ENCODE measurements around the gene PHACTR3.

The PHACTR3 gene

GRCh38 chr20:59808729-59809381 is 204.5 kb downstream of the PHACTR3 start:
- DNase-seq: no peak

DNA sequence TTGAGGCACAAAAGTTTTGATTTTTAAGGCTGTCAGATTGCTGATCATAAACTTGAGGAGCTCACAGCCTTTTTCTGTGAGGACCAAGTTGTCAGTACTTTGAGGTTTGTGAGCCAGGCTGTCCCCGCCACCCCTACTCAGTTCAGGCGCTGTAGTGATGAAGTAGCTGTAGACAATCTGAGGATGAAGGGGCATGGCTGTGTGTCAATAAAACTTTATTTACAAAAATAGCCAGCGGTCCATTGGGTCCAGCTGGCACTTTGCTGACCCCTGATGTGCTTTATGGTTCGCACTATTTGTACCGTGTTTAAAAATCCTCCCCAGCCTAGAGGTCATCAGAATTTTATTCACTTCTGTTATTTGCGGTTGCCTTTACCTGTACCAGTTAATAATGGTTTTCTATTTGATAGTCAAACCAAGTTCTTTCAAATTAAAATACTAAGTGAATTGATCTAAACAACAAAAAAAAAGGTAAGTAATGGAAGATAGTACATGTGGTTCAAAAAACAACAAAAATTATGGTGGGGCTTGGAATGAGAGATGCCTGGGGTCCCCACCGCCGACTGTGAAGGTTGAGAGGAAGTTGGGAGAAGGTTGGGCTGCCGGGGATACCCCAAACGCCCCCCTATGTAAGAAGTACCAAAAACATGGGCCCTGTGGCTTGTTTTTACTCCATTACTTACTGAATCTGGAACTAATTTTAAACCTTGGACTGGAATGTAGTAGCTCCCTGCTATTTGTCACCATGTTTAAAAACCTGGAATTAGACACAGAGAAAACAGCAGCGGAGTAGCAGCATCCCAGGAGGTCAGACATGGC is 205.5 kb downstream of the PHACTR3 start:
- no peak for DNase-seq

DNA sequence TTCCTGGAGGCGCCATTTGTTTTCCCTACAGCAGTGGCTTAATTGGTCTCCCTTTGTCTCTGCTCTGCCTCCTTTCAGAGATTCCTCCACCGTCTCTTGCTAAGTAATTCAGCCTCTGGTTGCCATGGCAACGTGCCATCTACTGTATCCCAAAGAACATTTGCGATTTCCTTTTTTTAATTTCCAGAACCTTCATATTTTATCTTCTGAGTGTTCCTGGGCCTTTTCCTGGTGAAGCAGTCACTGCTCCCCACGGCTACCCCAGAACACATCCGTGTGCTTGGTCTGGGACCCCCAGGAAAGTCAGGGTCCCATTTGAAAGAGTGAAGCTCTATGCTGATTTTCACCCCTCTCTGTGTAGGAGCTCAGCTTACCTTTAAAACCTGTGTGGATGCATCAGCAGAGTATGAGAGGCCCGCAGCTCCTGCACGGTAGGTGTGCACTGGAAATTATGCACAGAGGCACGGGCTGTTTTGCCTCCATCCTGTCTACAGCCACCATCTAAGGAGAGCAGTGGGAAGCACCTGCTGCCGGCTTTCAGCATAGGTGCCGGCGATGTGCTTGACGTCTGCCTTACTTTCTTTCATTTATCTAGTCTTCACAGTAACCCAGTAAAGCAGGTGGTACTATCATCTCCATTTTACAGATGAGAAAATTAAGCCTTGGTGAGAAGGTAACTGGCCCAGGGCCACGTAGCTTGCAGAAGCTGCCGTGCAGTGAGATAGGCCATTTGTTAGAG is 206.3 kb downstream of the PHACTR3 start:
- DNase-seq: no peak

- DNase-seq: no peak
Observed at GRCh38 chr20:59811681-59812171, 207.4 kb downstream of the PHACTR3 start.

DNA sequence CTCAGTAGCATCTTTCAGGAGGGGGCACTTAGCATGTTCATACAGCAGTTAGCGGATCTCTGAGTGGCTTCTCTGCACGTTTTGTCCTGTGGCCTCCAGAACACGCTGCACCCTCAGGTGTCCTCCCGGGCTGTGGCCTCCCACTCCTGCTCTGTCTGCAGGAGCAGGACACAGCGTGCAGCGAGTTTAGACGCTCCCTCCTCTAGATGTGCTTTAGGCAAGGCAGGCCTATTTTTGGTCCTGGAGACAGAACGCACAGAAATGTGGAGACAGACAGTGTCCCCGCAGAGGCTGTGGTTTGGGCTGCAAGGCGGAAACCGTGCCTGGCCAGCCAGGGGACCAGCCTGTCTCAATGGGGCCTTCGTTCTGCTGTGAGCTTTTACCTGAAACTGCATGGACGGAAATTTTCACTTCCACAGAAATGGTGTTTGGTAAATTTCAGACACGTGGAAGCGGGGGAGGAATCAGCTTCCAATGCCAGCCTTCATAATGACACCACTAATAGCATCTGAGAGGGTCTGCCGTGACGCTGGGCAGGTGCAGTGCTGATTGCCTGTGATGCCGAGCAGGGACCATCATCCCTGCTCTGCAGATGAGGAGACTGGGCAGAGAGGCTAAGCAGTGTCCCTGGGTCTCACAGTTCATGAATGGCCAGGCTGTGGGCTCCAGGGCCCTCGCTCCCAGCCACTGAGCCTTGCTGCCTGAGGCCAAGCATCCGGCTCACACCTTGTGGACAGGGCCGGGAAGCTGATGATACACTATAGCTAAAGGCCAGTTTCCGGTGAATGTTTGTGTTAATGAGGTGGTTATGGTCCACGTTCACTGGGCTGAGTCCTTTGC is 208.2 kb downstream of the PHACTR3 start:
- no peak for DNase-seq

DNA sequence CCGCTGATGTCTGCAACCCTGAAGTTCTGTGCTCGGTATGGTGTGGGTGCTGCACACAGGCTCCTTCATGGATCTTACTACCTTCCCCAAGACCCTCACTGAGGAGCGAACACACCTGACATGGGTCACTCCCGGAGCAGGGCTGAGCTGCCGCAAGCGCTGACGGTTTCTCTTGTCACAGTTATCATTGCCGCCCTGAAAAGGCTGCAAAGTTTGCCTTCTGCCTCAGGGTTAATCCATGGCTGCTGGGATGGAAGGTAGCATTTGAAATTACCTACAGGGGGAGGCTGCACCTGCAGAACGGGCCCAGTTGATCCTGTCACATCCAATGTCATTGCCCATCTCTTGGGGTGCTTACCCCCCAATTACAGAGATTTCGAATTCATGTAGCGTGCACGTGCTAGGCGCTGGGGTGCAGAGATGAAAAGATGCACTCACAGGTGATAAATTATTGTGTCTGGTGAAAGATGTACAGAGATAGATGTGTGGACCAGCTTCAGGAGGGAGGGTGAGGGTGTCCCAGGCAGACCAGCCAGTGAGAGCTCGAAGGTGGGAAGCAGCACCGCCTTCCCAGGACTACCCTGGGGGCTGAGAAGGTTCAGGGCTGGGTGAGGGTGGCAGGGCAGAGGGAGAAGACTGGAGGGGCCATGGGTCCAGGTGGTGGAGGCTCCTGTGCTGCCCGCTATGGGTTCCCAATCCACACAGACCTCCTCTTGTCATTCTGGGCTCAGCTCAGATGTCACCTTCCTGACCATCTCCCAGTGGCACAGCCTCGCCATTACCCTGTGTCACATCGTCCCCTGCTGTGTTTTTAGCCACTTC is 209.0 kb downstream of the PHACTR3 start:
- DNase-seq: no peak

DNA sequence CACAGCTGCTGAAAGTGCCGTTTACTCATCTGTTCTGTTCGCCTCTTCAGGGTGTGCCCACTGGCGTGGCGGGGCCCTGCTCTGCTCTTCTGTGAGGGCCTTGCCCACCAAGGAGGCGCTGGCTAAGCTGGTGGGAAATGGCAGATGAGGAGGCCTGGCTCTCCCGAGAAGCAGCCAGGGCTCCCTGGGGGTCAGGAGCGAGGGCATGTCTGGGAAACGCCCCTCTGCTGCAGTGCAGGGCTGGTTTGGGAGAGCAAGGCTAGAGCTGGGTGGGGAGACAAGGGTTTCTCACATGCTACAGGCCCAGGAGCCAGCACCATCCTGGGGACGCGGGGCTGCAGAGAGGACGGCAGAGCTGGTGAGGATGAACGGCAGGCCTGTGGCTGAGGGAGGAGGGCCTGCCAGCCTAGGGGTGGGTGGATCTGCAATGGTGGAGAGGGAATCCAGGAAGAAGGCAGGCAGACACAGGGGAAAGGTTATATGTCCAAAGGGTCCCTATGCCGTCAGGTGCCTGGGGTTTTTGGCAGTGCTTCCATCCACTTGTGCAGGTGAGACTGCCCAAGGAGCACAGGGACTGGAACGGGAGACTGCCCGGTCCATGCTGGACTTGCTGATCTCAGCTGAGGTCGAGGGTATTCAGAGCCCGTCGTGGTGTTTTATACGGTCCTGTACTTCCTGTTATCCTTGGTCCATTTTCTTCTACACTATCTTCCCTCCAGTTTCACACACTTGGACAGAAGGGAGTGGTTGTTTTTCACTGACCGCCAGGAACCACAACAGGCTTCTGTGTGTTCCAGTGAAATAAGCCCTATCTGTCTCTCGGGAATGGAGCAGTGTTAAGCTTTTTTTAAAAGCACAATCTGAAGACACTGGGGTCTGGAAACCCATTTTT is 209.9 kb downstream of the PHACTR3 start:
- DNase-seq: no peak

DNA sequence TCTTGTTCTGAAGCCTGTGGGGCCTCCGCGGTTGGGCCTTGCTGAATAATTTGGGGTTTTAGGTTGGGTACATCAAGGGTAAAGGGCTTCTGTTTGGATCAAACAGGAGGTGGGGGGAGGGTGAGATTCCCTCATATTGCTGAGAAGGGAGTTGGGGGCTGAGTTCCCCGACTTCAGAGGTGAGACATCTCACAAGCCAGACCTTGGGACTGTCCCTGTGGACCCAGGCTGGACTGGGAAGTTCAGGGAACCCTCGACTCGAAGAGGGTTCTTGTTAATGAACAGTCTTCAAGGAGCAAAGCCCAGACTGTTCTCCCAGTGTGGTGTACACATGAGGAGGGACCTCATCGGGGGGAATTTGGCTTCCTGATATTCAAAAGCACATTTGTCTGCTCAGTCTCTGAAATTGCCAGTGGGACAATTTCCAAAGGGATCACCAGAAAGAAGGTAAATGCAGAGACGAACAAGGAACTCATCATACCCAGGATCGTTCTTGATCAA is 210.6 kb downstream of the PHACTR3 start:
- no peak for DNase-seq

DNA sequence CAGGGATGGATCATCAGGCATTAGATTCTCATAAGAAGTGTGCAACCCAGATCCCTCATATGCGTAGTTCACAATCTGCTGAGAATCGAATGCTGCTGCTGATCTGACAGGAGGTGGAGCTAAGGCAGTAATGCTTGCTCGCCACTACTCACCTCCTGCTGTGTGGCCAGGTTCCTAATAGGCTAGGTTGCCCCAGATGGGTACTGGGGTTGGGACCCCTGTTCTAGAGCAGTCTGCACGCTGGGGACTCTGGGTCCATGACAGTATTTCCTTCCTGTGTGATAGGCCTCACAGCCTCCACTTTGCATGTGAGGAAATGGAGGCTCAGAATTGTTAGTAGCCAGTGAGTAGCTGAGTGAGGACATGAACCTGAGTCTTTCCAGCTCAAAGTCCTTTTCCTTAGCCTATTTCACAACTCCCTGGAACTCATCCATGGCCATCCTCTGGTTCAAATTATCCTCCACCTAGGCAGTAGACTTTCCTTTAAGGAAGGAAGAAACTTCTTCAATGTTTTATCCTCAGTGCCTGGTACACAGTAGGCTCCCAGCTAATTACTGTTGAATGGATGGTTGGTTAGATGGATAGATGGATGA is 211.9 kb downstream of the PHACTR3 start:
- no peak for DNase-seq

DNA sequence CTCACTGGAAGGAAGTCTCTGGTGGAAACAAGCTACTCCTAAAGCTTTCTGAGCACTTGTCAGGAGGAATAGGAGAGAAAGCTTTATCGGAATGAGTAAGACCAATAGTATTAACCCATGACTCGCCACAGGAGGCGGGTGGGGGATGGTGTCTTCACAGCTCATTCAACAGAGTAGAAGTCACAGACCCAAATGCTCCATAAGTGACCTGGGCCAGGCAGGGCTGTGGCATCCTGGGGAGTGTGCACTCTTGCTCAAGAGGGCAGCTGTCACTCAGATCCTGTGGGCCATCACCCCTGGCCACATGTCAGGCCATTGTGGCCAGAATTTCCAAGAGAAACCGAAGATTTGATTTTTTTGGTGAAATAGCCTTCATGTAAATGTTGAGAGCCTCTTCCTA is 213.1 kb downstream of the PHACTR3 start:
- no peak for DNase-seq

GRCh38 chr20:59817846-59818615 is 213.7 kb downstream of the PHACTR3 start:
- no peak for DNase-seq

DNA sequence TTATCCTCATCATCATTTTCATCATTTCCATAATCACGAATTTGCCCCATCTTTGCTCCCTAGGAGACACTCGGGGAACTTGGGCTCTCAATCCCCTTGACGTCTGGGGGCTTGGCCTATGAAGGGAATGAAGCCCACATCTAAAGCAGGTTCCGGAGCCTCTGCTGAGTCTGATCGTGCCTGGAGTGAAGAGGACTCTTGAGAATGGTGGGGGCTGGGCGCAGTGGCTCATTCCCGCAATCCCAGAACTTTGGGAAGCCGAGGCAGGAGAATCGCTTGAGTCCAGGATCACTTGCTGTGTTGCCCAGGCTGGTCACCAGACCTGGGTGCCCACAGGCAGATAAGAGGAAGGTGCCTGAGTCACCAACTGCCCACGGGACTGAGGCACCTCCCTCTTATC is 214.6 kb downstream of the PHACTR3 start:
- DNase-seq: no peak

DNA sequence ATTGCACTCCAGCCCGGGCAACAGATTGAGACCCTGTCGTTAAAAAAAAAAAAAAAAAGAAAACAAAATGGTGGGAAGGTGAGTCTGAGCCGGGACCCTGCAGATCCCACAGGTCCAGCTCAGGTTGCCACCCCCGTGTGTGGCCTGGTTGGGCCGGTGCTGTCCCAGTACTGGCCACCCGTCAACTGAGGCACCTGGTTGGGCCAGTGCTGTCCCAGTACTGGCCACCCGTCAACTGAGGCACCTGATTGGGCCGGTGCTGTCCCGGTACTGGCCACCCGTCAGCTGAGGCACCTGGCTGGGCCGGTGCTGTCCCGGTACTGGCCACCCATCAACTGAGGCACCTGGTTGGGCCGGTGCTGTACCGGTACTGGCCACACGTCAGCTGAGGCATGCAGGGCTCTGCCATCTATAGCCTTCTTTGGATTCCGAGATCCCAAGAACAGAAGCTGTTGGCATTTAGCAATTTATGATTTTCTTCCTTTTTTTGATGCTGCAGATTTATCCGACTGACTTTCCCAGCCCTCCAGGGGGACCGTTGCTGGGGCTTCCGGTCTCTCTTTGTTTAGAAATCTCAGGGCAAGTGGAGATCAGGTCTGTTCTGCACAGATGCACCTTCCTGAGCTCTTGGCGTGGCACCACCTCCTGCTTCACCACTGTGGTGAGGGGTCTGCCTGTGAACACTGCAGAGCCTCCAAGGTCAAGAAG is 215.3 kb downstream of the PHACTR3 start:
- DNase-seq: no peak

GRCh38 chr20:59820204-59821041 is 216.1 kb downstream of the PHACTR3 start:
- no peak for DNase-seq

DNA sequence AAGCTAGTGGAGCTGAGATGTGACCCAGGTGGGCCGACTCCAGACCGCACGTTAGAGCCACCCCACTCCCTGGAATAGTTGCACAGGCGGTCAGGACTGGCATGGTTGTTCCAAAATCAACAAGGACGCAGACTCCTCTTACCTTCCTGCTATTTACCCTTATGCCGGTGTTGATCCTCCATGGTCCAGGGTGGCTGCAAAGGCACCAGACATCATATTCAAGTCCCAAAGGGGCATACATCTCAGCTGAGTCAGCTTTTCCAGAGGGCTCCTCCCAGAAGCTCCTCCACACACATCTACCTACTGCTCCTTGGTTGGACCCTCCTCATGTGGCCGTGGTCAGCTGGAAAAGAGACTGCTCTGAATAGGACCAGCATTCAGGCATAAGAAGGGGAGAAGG is 216.9 kb downstream of the PHACTR3 start:
- no peak for DNase-seq

GRCh38 chr20:59821788-59822187 is 217.4 kb downstream of the PHACTR3 start:
- no peak for DNase-seq

DNA sequence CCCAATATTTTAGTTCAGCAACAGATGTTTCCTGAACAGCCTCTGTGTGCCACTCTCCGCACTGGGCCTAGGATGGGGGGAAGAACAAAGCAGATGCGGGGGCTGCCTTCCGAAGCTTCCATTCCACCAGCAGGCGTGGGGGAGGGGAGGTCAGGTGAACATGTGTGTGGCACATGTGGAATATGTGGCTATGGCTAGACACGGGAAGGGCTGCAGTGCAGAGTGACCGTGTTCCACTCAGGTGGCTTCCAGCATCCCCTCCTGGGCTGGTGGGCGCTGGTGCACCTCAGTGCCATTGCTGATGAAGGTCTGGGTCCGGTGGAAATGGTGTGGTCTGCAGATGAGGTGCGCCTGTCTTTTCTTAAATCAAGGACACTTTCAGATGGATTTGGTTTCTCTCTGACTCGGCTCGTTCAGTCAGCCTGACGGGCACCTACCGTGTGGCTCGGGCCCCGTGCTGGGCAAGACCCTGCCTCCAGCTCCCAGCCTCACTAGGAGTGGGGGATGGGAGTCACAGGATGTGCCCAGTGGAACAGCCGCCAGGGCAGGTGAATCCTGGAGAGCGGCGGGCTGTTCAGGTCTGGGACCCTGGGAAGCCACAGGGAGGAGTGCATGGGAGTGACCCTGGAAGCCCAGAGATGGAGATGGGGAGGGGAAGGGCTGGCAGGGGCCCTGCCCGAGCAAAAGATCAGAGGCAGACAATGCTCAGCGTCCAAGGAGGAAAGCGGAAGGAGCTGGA is 218.1 kb downstream of the PHACTR3 start:
- no peak for DNase-seq

Data from NCI-H1436 treated with DMSO at 0.1 percent for 48 hours (cell line).